Measurements from ENCODE around the gene FAM187B.

FAM187B gene

DNA sequence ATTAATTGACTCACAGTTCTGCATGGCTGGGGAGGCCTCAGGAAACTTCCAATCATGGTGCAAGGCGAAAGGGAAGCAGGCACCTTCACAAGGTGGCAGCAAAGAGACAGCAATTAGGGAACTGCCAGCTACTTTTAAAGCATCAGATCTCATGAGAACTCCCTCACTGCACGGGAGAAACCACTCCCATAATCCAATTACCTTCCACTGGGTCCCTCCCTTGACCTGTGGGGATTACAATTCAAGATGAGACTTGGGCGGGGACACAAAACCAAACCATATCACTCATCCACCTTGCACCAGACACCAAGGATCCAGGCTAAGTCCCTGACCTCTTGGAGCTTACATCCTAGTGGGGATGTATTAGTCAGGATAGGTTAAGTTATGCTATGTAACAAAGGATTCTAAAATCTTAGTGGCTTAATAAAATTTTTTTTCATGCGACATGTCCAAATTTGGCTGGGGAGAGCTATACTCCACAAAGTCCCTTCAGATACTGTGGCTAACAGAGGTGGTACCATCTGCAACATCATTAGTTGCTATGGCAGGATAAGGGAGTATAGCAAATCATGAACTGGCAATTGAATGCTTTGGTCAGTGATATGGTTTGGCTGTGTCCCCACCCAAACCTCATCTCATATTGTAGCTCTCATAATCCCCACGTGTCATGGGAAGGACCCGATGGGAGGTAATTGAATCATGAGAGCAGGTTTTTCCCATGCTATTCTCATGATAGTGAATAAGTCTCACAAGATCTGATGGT is 8.3 kb upstream of the FAM187B start:
- Histone ChIP-seq H3K4me3 (ENCODE audit: low read depth, low read length) (no peak overlapping the region), H3K27ac (ENCODE audit: extremely low read depth, low read depth, low read length) (no peak overlapping the region), H3K36me3 (ENCODE audit: control insufficient read depth in 2 of 2, insufficient read depth in 1 of 2, low read length in 2 of 2) (no peaks in the 10 kb centered on the region), H3K9me3 (ENCODE audit: control insufficient read depth, insufficient read depth, low read depth, low read length) (peaks cover 10% of the 10 kb centered on the region), H3K4me1 (ENCODE audit: control insufficient read depth, insufficient read depth, low read length) (no peaks in the 10 kb centered on the region)
- POLR2A ChIA-PET: no interaction called here
- CTCF ChIA-PET: interaction anchor here (0.5 to 1.9 kb wide), 6 partner anchors 15 to 101 kb away, joined by 3 to 6 read pairs (median 4); no protein-coding TSS in a partner anchor
- TF ChIP-seq KLF1 (tag by site-specific recombination; IDR thresholded peaks at IDR 0.05) (peak; percentile 71), ZNF571 (tag by site-specific recombination; IDR thresholded peaks at IDR 0.05) (no peak)
- TF ChIP-seq, protein P1, sequence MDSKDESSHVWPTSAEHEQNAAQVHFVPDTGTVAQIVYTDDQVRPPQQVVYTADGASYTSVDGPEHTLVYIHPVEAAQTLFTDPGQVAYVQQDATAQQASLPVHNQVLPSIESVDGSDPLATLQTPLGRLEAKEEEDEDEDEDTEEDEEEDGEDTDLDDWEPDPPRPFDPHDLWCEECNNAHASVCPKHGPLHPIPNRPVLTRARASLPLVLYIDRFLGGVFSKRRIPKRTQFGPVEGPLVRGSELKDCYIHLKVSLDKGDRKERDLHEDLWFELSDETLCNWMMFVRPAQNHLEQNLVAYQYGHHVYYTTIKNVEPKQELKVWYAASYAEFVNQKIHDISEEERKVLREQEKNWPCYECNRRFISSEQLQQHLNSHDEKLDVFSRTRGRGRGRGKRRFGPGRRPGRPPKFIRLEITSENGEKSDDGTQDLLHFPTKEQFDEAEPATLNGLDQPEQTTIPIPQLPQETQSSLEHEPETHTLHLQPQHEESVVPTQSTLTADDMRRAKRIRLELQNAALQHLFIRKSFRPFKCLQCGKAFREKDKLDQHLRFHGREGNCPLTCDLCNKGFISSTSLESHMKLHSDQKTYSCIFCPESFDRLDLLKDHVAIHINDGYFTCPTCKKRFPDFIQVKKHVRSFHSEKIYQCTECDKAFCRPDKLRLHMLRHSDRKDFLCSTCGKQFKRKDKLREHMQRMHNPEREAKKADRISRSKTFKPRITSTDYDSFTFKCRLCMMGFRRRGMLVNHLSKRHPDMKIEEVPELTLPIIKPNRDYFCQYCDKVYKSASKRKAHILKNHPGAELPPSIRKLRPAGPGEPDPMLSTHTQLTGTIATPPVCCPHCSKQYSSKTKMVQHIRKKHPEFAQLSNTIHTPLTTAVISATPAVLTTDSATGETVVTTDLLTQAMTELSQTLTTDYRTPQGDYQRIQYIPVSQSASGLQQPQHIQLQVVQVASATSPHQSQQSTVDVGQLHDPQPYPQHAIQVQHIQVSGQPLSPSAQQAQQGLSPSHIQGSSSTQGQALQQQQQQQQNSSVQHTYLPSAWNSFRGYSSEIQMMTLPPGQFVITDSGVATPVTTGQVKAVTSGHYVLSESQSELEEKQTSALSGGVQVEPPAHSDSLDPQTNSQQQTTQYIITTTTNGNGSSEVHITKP (tag by site-specific recombination; IDR thresholded peaks at IDR 0.05): peak; percentile 54
- TF ChIP-seq, protein P2, sequence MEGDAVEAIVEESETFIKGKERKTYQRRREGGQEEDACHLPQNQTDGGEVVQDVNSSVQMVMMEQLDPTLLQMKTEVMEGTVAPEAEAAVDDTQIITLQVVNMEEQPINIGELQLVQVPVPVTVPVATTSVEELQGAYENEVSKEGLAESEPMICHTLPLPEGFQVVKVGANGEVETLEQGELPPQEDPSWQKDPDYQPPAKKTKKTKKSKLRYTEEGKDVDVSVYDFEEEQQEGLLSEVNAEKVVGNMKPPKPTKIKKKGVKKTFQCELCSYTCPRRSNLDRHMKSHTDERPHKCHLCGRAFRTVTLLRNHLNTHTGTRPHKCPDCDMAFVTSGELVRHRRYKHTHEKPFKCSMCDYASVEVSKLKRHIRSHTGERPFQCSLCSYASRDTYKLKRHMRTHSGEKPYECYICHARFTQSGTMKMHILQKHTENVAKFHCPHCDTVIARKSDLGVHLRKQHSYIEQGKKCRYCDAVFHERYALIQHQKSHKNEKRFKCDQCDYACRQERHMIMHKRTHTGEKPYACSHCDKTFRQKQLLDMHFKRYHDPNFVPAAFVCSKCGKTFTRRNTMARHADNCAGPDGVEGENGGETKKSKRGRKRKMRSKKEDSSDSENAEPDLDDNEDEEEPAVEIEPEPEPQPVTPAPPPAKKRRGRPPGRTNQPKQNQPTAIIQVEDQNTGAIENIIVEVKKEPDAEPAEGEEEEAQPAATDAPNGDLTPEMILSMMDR (tag by site-specific recombination; IDR thresholded peaks at IDR 0.05): 0 out of 2 replicates have a peak, but pooled peaks have one; percentile 9
- TF ChIP-seq, protein P3, sequence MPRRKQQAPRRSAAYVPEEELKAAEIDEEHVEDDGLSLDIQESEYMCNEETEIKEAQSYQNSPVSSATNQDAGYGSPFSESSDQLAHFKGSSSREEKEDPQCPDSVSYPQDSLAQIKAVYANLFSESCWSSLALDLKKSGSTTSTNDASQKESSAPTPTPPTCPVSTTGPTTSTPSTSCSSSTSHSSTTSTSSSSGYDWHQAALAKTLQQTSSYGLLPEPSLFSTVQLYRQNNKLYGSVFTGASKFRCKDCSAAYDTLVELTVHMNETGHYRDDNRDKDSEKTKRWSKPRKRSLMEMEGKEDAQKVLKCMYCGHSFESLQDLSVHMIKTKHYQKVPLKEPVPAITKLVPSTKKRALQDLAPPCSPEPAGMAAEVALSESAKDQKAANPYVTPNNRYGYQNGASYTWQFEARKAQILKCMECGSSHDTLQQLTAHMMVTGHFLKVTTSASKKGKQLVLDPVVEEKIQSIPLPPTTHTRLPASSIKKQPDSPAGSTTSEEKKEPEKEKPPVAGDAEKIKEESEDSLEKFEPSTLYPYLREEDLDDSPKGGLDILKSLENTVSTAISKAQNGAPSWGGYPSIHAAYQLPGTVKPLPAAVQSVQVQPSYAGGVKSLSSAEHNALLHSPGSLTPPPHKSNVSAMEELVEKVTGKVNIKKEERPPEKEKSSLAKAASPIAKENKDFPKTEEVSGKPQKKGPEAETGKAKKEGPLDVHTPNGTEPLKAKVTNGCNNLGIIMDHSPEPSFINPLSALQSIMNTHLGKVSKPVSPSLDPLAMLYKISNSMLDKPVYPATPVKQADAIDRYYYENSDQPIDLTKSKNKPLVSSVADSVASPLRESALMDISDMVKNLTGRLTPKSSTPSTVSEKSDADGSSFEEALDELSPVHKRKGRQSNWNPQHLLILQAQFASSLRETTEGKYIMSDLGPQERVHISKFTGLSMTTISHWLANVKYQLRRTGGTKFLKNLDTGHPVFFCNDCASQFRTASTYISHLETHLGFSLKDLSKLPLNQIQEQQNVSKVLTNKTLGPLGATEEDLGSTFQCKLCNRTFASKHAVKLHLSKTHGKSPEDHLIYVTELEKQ (tag by site-specific recombination; IDR thresholded peaks at IDR 0.05; ENCODE audit: borderline replicate concordance): no peak

DNA sequence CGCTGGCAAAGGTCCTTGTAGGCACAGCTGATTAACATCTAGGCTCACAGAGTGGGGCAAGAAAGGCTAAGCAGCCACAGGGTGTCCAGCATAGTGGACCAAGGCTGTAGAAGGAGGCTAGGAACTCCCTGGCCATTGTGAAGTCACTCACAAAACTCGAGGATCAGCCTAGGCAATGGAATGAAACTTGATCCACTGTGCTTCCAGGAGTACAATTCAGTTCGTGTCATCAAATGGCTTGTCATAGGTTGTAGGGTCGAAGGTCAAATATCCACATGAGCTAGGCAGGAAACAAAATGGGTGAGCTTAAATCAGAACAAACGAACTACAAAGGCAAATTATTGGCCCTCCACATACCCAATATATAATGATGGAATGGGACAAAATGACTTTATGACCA is 4.4 kb upstream of the FAM187B start:
- Histone ChIP-seq H3K9me3 (ENCODE audit: control insufficient read depth, insufficient read depth, low read depth, low read length) (peaks cover 3% of the 10 kb centered on the region), H3K4me3 (ENCODE audit: low read depth, low read length) (no peak overlapping the region), H3K36me3 (ENCODE audit: control insufficient read depth in 2 of 2, insufficient read depth in 1 of 2, low read length in 2 of 2) (no peaks in the 10 kb centered on the region), H3K4me1 (ENCODE audit: control insufficient read depth, insufficient read depth, low read length) (no peaks in the 10 kb centered on the region), H3K27ac (ENCODE audit: extremely low read depth, low read depth, low read length) (no peak overlapping the region)
- CTCF ChIA-PET: interaction anchor here (0.6 to 2.1 kb wide), 3 partner anchors 91 to 210 kb away, joined by 5 to 8 read pairs (median 6); no protein-coding TSS in a partner anchor
- POLR2A ChIA-PET: no interaction called here
- TF ChIP-seq ZNF184 (tag by site-specific recombination; IDR thresholded peaks at IDR 0.05): no peak
- TF ChIP-seq, protein P4, sequence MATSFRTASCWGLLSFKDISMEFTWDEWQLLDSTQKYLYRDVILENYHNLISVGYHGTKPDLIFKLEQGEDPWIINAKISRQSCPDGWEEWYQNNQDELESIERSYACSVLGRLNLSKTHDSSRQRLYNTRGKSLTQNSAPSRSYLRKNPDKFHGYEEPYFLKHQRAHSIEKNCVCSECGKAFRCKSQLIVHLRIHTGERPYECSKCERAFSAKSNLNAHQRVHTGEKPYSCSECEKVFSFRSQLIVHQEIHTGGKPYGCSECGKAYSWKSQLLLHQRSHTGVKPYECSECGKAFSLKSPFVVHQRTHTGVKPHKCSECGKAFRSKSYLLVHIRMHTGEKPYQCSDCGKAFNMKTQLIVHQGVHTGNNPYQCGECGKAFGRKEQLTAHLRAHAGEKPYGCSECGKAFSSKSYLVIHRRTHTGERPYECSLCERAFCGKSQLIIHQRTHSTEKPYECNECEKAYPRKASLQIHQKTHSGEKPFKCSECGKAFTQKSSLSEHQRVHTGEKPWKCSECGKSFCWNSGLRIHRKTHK (tag by site-specific recombination; IDR thresholded peaks at IDR 0.05): no peak
- TF ChIP-seq ZNF610 (tag by site-specific recombination; IDR thresholded peaks at IDR 0.05; ENCODE audit: borderline replicate concordance): no peak
- TF ChIP-seq HOXD13 (CRISPR knock-in tag; IDR thresholded peaks at IDR 0.05; ENCODE audit: borderline replicate concordance): no peak
- TF ChIP-seq ZNF791 (tag by site-specific recombination; IDR thresholded peaks at IDR 0.05): no peak
- TF ChIP-seq ZNF138 (tag by site-specific recombination; IDR thresholded peaks at IDR 0.05; ENCODE audit: borderline replicate concordance): no peak
- no peak for TF ChIP-seq ZNF2 (tag by site-specific recombination; IDR thresholded peaks at IDR 0.05)
- TF ChIP-seq, protein P5, sequence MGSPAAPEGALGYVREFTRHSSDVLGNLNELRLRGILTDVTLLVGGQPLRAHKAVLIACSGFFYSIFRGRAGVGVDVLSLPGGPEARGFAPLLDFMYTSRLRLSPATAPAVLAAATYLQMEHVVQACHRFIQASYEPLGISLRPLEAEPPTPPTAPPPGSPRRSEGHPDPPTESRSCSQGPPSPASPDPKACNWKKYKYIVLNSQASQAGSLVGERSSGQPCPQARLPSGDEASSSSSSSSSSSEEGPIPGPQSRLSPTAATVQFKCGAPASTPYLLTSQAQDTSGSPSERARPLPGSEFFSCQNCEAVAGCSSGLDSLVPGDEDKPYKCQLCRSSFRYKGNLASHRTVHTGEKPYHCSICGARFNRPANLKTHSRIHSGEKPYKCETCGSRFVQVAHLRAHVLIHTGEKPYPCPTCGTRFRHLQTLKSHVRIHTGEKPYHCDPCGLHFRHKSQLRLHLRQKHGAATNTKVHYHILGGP (tag by site-specific recombination; IDR thresholded peaks at IDR 0.05): no peak
- TF ChIP-seq ZNF426 (tag by site-specific recombination; IDR thresholded peaks at IDR 0.05): no peak
- no peak for TF ChIP-seq PRDM1 (tag by site-specific recombination; IDR thresholded peaks at IDR 0.05)
- no peak for TF ChIP-seq ZNF600 (tag by site-specific recombination; IDR thresholded peaks at IDR 0.05)
- TF ChIP-seq SCRT1 (tag by site-specific recombination; IDR thresholded peaks at IDR 0.05; ENCODE audit: borderline replicate concordance): no peak
- TF ChIP-seq ZNF530 (tag by site-specific recombination; IDR thresholded peaks at IDR 0.05; ENCODE audit: low read depth): no peak
- TF ChIP-seq ZNF558 (tag by site-specific recombination; IDR thresholded peaks at IDR 0.05): no peak
